HG03025 (cell line): ENCODE data around the gene TARBP1.
A peak's percentile ranks its signal among the peaks of the same experiment; 100 is the strongest.
"Not testable (repeated sequence)": the region's sequence is repeated elsewhere in the genome, so short reads cannot be mapped to it uniquely, and the experiment has no call there.

Experiments
- ATAC-seq: cut with Tn5 transposase; IDR thresholded peaks from one replicate; pipeline ENCODE4 v1.9.1; 2021; ENCODE audit warnings: mild to moderate bottlenecking, moderate library complexity; ENCODE audit not compliant: unreplicated experiment, low FRiP score

The TARBP1 gene

GRCh38 chr1:234504969-234505768 lies 26.2 kb upstream of the TARBP1 start:
- ATAC-seq, result no peak

- not testable (repeated sequence) for ATAC-seq
Measured at GRCh38 chr1:234504251-234504650, 25.3 kb upstream of the TARBP1 start.

GRCh38 chr1:234503193-234504050 lies 24.4 kb upstream of the TARBP1 start:
- no peak for ATAC-seq

DNA sequence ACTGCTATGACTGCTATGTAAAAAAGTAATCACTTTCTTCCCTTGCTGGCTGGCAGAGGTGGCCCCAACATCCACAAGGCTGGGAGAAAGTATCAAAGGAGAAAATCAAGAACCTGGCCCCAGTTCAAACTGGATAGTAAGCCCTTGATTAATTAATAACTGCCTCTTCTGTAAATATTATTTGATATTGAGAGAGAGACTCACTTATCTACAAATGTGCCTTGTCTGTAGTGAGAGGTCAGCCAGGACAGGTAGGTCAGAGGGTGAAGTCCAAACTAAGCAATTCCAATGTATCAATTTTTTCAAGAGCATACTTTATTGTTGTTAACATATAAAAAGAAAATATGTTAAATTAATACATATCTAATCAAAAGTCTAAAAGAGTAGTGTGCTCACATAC lies 23.8 kb upstream of the TARBP1 start:
- no peak for ATAC-seq

DNA sequence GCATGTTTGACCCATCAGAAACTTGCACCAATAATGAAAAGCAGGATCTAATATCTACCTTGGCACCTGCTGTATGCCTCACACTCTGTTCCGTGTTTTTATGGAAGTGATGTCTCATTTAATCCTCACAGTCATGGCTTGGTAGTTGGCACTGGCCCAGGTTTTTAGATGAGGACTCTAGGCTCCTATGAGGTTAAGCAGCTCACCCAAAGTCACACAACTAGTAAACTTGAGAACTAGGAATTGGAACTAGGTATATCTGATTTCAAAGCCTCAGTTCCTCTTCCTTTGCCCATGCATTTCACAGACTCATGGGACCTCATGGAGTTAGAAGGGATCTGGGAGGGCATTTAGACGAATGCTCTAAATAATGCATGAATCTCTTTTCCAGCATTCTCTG lies 21.3 kb upstream of the TARBP1 start:
- no peak for ATAC-seq

DNA sequence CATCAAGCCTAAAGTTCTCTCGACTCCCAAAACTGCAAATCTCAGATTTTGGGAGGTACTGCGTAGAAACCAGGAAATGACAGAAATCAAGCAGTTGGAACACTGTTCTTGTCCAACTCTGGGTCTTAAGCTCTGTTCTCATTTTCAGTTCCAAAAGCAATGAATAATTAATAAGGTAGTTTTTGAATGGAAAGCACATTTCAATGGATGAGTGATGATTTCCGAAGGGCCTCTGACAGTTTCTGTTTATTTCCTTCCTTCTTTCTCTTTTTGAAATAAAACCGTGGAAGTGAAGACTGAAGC lies 20.9 kb upstream of the TARBP1 start:
- ATAC-seq, result no peak

GRCh38 chr1:234499119-234499942 lies 20.4 kb upstream of the TARBP1 start:
- ATAC-seq, result peak; percentile 43

DNA sequence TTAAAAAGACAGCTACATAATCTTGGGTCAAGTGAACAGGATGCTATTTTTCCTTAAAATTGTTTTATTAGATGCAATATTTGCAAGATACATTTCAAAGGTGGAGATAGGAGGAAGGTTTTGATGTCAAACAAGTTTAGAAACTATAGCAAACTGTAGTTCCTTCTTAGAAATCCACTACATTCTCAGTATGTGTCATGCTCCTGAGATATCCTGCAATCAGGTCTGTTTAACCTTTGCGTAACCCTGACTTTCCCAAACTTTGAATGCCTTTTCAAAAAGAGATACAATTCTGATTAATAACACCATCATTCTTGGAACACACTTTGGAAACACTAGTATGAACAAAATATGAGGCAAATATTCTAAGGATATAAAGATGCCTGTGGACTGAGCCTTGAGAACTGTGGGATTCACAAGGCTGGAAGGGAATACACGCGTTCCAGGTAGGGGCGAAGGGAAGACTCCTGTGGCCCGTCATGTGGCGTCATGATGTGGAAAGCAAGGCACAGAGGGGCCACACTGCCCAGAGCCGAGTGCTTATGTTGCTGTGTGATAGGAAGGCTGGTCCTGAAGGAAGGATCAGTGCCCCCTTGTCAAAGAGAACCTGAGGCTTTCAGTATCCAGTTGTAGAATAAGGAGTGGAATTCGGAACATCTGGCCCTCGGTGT lies 19.6 kb upstream of the TARBP1 start:
- no peak for ATAC-seq

GRCh38 chr1:234497589-234497988 lies 18.6 kb upstream of the TARBP1 start:
- ATAC-seq, result no peak

GRCh38 chr1:234495231-234495990 lies 16.4 kb upstream of the TARBP1 start:
- peak; percentile 45 for ATAC-seq

GRCh38 chr1:234494049-234494448 lies 15.1 kb upstream of the TARBP1 start:
- no peak for ATAC-seq

DNA sequence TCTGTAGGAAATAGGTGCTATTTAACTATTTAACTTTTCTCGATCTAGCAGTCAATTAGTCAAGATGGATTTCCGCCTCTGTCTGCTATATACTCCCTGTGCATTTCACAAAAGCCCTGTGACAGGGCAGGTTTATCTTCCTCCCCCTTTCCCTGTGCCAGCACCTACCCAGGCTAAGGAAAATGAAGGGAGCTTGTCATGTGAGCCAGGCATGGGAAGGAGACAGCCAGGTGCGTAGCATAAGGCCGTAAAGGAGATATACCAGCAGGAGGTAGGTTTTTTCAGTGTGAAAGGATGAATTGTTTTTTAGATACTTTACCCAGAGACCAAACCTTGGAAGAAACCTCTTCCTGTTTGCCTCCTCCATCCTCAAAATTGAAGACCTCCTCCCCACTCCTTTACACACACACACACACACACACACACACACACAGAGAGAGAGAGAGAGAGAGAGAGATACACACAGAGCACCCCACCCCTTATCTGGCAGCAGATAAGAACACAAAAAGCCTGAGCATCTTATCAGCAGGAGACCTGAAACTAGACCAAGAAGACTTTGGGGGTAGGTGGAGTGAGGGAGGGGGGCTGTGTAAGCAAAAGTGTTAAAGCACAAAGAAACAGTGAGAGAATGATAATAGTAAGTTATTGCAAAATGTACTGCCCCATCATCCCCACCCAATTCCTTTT lies 12.0 kb upstream of the TARBP1 start:
- no peak for ATAC-seq

DNA sequence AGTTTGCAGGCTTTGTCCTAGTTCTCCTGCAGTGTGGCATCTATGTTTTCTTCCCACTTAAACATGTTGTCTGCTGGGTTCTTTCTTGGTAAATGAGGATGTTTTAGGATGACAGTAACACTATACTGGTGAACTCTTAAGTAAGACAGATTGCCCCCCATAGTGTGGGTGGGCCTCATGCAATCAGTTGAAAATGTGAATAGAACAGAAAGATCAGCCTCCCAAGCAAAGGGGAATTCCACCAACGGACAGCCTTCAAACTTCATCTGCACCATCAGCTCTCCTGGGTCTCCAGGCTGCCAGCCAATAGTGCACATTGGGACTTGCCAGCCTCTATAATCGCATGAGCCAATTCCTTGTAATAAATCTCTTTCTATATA lies 10.7 kb upstream of the TARBP1 start:
- no peak for ATAC-seq

DNA sequence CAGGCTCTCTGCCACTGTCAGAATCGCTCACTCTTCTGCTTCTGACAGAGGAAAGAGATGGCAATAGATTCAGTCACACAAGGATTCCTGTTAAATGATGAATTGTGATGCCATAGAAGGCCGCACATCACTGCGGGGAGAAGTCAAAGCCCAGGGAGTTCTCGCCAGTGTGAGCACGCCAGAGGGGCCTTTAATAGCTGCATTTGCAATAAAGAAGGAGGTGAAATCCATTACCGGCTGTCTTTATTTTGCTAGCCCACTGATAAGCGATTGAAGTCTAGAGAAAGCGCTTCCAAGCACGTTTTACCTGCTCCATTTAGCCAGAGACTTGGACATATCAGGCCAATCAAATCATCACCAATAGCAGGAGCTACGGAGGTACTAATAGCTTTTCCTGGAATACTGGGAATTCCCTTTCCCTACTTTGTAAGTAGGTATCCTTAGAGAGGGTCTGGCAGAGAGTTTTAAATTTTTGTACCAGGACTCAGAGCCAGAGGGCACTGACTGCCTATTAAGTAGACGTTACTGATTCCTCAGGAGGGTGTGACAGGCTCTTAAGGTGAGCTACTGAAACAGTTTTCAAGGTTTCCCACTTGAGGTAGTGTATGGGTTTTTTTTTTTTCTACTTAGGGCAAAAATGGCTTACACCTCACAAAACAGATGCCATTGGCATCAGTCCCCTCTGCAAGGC lies 10.2 kb upstream of the TARBP1 start:
- ATAC-seq, result no peak

DNA sequence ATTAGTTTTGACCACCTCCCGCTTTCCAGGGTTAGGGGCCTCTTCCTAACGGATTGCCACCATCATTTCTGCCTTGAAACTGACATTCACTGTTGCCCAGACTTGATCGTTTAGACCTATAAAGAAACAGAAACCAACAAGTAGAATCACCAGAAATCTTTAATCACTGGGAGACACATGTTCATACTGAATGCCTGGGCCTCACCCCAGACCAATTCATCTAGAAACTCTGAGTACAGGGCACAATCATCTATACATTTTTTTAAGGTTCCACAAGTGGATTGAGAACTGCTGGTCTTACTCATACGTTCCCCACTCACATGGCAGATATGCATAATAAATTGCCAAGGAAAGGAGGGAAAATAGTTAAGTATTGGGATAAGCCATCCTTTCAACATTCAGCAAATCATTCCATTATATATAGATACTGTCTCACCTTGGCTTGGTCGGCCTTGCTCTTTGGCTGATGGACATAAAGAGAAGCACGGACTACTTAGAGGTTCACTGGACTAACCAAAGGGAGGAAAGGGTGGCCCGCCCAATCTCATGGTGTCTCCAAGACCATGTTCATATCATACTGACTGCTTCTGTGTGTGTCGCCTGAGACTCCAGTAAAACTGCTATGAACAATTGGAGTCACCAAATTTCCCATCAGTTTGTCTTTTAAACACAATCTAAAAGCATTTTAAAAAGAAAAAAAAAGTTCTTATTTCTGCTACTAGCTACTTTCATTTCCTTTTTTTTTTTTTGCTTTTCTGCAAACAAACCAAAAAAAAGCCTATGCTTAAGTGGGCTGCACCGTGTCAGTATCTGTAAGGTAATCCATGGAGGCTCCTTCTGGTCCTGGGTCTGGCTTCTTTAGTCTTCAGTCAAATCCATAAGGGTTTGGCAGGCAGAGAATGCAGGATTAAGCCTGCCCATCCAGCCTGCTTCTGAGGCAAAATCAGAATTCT lies 9.4 kb upstream of the TARBP1 start:
- ATAC-seq, result no peak

GRCh38 chr1:234486858-234487840 lies 8.2 kb upstream of the TARBP1 start:
- ATAC-seq, result no peak
